Fibroblast of lung (primary cell): ENCODE results near the gene ZSCAN25. TPM values are rescaled to one million over a fixed set of nuclear protein-coding genes. Genes with fewer than 3 reads are reported as not detected.

Experiments used
- DNase-seq, 2 donors: peaks; one replicate each; pipeline versions ENCODE4 v3.0.0 to v3.0.0-alpha.2; 2010; ENCODE audit warnings: low read depth in 2 of 2
- H2AFZ ChIP-seq: 2 replicates; pipeline ENCODE4 v1.5.1; 2012; ENCODE audit warnings: low read length, control low read depth, inconsistent platforms
- H3K27ac ChIP-seq: 2 replicates; pipeline ENCODE4 v1.5.1; 2011; ENCODE audit warnings: low read length, control low read depth; ENCODE audit not compliant: insufficient read depth
- H3K27me3 ChIP-seq: 2 replicates; pipeline ENCODE4 v1.5.1; 2011; ENCODE audit warnings: mild to moderate bottlenecking, low read length; ENCODE audit not compliant: control insufficient read depth, insufficient read depth
- H3K36me3 ChIP-seq: 2 replicates; pipeline ENCODE4 v1.5.1; 2011; ENCODE audit warnings: low read length; ENCODE audit not compliant: control insufficient read depth, insufficient read depth
- H3K4me1 ChIP-seq: 2 replicates; pipeline ENCODE4 v1.5.1; 2011; ENCODE audit warnings: low read length; ENCODE audit not compliant: control insufficient read depth, insufficient read depth; ENCODE audit errors: extremely low read depth
- H3K4me2 ChIP-seq: 2 replicates; pipeline ENCODE4 v1.5.1; 2011; ENCODE audit warnings: low read length, control low read depth; ENCODE audit not compliant: insufficient read depth; ENCODE audit errors: extremely low read depth
- H3K4me3 ChIP-seq, 4 experiments: fragments of 200-600 bp in 1 of 4; sonication (generic) in 1 of 4; replicated peaks in 1 of 4; 2 replicates each; pipeline ENCODE4 v1.5.1; 2011 to 2016; ENCODE audit warnings: low read length in 4 of 4, low read depth in 3 of 4, mild to moderate bottlenecking in 3 of 4, control low read depth in 2 of 4, inconsistent platforms in 1 of 4, mixed read lengths in 1 of 4; ENCODE audit not compliant: insufficient read depth in 1 of 4; ENCODE audit errors: control extremely low read depth in 1 of 4
- H3K79me2 ChIP-seq: 2 replicates; pipeline ENCODE4 v1.5.1; 2012; ENCODE audit warnings: mild to moderate bottlenecking, low read length, inconsistent platforms; ENCODE audit not compliant: control insufficient read depth, insufficient read depth
- H3K9ac ChIP-seq: 2 replicates; pipeline ENCODE4 v1.5.1; 2011; ENCODE audit warnings: mild to moderate bottlenecking, low read length, control low read depth; ENCODE audit not compliant: insufficient read depth
- H3K9me3 ChIP-seq: 2 replicates; pipeline ENCODE4 v1.5.1; 2012; ENCODE audit warnings: low read depth, low read length; ENCODE audit not compliant: control insufficient read depth, insufficient read depth
- H4K20me1 ChIP-seq: 2 replicates; pipeline ENCODE4 v1.5.1; 2011; ENCODE audit warnings: low read length; ENCODE audit not compliant: control insufficient read depth, insufficient read depth; ENCODE audit errors: extremely low read depth
- CTCF ChIP-seq, 2 donors: IDR thresholded peaks in 1 of 2; conservative IDR thresholded peaks in 1 of 2; 1 replicate in 1 of 2; 2 replicates in 1 of 2; pipeline ENCODE4 v1.5.1; 2011 to 2012; ENCODE audit warnings: low read length in 2 of 2, control low read depth in 1 of 2, inconsistent platforms in 1 of 2, low read depth in 1 of 2, mild to moderate bottlenecking in 1 of 2
- EZH2 ChIP-seq: IDR thresholded peaks from 2 replicates; pipeline ENCODE4 v1.5.1; 2012; ENCODE audit warnings: low read length, control low read depth, mild to moderate bottlenecking; ENCODE audit errors: missing control alignments
- polyA plus RNA-seq, 2 donors: library from polyadenylated mRNA; depleted of rRNA in 1 of 2; stranded (reverse) in 1 of 2; unstranded in 1 of 2; fragments of >200 nt; gene quantifications; 2 replicates each; pipeline ENCODE4 v1.2.1, GENCODE V29; 2011 to 2012; ENCODE audit warnings: missing spikeins in 1 of 2
- total RNA-seq: library from RNA; depleted of rRNA; stranded (reverse); fragments of >200 nt; gene quantifications from 2 replicates; pipeline ENCODE4 v1.2.1, GENCODE V29; 2014

ZSCAN25 gene
- total and polyA plus RNA-seq, 2 donors (not counting 1 experiment from before 2014, with no cell fraction given): 5.4 to 10.2 TPM

- H3K36me3 ChIP-seq: peaks cover 23% of the 10 kb centered on the region
- H2AFZ ChIP-seq: no peak overlapping the region
- H3K79me2 ChIP-seq: no peaks in the 10 kb centered on the region
- no peak for TF ChIP-seq CTCF (conservative IDR thresholded peaks at IDR 0.05 in 1 of 2, IDR thresholded peaks at IDR 0.05 in 1 of 2; ENCODE audit: low read depth in 1 of 2, low read length in 2 of 2)
- no peak for TF ChIP-seq EZH2
- no peak overlapping the region for H3K27ac ChIP-seq
- no peak for DNase-seq
- no peak overlapping the region for H3K4me2 ChIP-seq
- H3K9me3 ChIP-seq: no peaks in the 10 kb centered on the region
- H3K27me3 ChIP-seq: no peaks in the 10 kb centered on the region
- no peak overlapping the region for H3K9ac ChIP-seq
- no peaks in the 10 kb centered on the region for H3K4me1 ChIP-seq
- no peaks in the 10 kb centered on the region for H4K20me1 ChIP-seq
- no peak overlapping the region for H3K4me3 ChIP-seq
These were observed 10.8 kb downstream of the ZSCAN25 start for GRCh38 chr7:99627513-99627912.

GRCh38 chr7:99628471-99629465 lies 12.0 kb downstream of the ZSCAN25 start:
- Histone ChIP-seq H3K27me3 (no peaks in the 10 kb centered on the region), H3K4me2 (no peak overlapping the region), H4K20me1 (no peaks in the 10 kb centered on the region), H3K4me1 (no peaks in the 10 kb centered on the region), H3K79me2 (no peaks in the 10 kb centered on the region), H3K27ac (no peak overlapping the region), H2AFZ (no peak overlapping the region), H3K9ac (no peak overlapping the region), H3K9me3 (no peaks in the 10 kb centered on the region), H3K36me3 (peaks cover 23% of the 10 kb centered on the region), H3K4me3 (no peak overlapping the region)
- TF ChIP-seq EZH2 (no peak), CTCF (conservative IDR thresholded peaks at IDR 0.05 in 1 of 2, IDR thresholded peaks at IDR 0.05 in 1 of 2; ENCODE audit: low read depth in 1 of 2, low read length in 2 of 2) (no peak)
- DNase-seq: no peak

GRCh38 chr7:99629643-99630042 lies 12.9 kb downstream of the ZSCAN25 start:
- Histone ChIP-seq H3K4me2 (no peak overlapping the region), H3K4me3 (no peak overlapping the region), H3K27me3 (no peaks in the 10 kb centered on the region), H3K27ac (no peak overlapping the region), H3K36me3 (peaks cover 20% of the 10 kb centered on the region), H3K4me1 (no peaks in the 10 kb centered on the region), H2AFZ (no peak overlapping the region), H4K20me1 (no peaks in the 10 kb centered on the region), H3K9me3 (no peaks in the 10 kb centered on the region), H3K9ac (no peak overlapping the region), H3K79me2 (no peaks in the 10 kb centered on the region)
- DNase-seq: no peak
- TF ChIP-seq EZH2: no peak
